TTC549 (cell line): ENCODE data around the gene KRTAP10-4.
"Not testable (repeated sequence)": the region's sequence is repeated elsewhere in the genome, so short reads cannot be mapped to it uniquely, and the experiment has no call there.

Source experiments
- FAIRE-seq: peaks from 2 replicates; lab custom pipeline; 2012; peaks lifted over from hg19 to GRCh38; lab: Jason Lieb, UNC

KRTAP10-4 gene, protein sequence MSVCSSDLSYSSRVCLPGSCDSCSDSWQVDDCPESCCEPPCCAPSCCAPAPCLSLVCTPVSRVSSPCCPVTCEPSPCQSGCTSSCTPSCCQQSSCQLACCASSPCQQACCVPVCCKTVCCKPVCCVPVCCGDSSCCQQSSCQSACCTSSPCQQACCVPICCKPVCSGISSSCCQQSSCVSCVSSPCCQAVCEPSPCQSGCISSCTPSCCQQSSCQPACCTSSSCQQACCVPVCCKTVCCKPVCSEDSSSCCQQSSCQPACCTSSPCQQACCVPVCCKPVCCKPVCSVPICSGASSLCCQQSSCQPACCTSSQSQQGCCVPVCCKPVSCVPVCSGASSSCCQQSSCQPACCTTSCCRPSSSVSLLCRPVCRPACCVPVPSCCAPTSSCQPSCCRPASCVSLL

DNA sequence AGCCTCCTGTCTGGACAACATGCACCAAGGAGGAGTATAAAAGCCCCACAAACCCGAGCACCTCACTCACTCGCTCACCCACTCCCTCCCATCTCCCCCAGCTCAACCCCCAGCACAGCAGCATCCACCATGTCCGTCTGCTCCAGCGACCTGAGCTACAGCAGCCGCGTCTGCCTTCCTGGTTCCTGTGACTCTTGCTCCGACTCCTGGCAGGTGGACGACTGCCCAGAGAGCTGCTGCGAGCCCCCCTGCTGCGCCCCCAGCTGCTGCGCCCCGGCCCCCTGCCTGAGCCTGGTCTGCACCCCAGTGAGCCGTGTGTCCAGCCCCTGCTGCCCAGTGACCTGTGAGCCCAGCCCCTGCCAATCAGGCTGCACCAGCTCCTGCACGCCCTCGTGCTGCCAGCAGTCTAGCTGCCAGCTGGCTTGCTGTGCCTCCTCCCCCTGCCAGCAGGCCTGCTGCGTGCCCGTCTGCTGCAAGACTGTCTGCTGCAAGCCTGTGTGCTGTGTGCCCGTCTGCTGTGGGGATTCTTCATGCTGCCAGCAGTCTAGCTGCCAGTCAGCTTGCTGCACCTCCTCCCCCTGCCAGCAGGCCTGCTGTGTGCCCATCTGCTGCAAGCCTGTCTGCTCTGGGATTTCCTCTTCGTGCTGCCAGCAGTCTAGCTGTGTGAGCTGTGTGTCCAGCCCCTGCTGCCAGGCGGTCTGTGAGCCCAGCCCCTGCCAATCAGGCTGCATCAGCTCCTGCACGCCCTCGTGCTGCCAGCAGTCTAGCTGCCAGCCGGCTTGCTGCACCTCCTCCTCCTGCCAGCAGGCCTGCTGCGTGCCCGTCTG is at the start of gene KRTAP10-4:
Gene KRTAP10-4 (plus strand): TSS at position 100 of the 827 bp plus-strand sequence. CDS start 30 bp downstream, at position 130.
- FAIRE-seq, result not testable (repeated sequence)

DNA sequence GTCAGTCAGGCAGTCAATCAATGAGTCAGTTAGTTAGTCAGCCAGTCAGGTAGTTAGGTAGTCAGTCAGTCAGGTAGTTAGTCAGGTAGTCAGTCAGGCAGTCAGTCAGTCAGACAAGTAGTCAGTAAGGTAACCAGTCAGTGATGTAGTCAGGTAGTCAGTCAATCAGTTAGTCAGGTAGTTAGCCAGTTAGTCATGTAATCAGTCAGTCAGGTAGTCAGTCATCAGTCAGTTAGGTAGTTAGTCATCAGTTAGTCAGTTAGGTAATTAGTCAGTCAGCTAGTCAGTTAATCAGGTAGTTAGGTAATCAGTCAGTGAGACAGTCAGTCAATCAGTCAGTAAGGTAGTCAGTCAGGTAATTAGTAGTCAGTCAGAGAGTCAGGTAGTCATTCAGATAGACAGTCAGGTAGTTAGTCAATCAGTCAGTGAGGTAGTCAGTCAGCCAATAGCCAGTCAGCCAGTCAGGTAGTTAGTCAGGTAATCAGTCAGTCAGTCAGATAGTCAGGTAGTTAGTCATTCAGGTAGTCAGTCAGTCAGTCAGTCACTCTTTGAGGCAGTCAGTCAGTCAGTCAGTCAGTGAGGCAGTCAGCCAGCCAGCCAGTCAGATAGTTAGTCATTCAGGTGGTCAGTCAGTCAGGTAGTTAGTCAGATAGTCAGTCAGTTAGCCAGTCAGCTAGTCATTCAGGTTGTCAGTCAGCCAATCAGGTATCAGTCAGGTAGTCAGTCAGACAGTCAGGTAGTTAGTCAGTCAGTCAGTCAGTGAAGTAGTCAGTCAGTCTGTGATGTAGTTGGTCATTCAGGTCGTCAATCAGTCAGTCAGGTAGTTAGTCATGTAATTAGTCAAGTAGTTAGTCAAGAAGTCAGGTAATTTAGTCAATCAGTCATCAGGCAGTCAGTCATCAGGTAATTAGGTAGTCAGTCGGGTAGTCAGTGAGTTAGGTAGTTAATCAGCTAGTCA is 48.8 kb upstream of the KRTAP10-4 start:
- no peak for FAIRE-seq

DNA sequence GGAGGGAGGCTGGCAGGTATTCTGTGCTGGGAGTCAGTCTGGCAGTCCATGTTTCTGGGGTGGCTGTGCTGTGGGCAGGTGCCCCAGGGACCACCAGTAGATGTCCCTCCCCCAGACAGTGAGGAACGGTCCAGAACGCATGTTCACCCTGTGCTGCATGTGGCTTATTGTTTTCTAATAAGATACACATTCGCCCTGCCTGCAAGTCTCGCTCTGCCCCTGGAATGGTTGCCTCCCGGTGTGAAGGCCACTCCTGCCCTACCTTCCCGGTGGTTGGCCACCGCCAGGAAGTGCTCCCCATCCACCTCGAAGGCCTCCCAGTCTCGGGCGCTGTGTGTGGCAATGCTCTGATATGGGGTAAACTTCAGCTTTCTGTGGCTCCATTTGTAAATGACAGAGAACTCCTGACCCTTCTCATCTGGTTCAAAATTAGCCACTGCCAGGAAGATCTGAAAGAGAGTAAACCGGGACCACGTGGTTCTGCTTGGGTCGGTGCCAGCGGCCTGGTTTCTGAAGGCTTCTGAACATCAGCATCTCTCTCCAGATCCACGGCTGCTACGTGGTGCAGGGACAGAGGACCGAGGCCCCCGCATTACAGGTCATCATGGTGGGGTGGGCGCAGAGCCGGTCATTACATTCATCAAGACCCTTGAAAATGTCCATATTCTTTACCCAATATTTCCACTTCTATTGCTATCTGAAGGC is 48.0 kb upstream of the KRTAP10-4 start:
- no peak for FAIRE-seq

DNA sequence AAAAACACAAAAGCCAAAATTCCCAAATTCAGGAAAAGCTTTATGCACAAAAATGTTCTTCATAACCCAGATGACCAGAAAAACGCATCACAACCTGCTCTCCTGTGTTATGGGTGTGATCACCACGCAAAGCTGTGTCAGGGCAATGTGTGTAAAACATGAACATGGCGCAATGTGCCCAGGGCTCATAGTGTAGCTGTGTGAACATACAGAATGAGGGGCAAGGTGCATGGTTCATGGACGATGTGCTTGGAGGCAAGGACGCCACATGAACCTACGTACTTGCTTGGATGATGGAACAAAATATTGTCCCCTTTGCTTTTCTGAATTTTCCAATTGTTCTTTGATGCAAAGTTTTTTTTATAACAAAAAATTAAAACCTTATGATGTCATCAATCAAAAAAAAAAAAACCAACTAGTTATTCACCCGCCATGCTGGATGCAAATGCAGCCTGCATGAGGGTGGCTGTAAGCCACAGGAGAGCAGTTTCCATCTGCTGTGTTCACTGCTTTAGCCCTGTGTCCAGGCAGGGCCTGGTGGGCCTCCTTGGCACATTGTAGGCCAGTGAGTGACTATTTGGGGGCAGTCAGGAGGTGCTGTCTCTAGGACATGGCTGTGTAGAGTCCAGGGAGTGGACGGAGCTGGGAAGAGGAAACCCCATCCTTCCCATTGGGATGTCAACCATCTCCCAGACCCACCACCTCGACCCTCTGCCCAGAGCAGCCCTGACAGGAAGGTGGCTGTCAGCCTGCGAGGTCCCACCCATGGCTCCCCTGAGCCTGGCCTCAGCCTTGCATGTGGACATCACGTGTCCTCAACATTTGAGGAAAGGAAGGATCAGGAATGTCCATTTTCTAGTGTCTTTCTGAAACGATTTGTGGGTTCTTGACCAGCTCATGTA is 47.2 kb upstream of the KRTAP10-4 start:
- no peak for FAIRE-seq

DNA sequence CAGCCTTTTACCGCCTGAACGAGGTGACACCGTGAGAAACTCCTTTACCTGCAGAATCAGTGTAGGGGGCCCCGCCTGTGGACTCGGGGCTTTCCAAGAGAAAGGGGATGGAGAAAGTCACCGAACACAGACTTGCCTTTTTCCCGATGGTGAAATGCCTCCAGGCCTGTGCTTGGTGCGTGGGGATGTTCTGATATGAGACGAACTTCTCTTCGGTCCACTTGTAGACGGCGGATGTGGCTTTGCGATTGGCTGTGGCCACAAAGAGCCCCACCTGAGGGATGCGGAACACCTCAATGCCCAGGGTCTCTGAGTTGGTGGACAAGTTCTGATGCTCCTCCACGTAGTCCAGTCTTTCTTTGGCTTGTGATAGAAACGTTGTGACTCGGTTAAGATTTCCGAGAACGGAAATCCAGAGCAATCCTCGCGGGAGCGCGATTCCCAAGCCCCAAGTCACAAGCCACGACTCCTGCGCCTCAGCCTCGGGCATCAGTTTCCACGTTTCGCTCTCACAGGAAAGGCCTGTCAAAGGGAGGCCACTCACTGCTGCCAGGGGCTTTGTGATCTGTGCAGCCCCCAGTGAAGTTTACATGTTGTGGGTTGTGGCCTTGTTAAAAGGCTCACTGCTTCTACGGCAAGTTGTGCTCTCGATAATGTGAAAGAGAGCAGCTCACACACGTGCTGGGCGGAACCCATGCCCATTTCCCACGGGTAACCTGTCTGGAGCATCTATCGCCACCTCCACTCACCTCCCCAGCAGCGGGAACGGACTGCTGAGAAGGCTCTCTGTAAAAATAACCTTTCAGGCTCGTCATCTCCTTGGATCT is 46.2 kb upstream of the KRTAP10-4 start:
- FAIRE-seq, result no peak

DNA sequence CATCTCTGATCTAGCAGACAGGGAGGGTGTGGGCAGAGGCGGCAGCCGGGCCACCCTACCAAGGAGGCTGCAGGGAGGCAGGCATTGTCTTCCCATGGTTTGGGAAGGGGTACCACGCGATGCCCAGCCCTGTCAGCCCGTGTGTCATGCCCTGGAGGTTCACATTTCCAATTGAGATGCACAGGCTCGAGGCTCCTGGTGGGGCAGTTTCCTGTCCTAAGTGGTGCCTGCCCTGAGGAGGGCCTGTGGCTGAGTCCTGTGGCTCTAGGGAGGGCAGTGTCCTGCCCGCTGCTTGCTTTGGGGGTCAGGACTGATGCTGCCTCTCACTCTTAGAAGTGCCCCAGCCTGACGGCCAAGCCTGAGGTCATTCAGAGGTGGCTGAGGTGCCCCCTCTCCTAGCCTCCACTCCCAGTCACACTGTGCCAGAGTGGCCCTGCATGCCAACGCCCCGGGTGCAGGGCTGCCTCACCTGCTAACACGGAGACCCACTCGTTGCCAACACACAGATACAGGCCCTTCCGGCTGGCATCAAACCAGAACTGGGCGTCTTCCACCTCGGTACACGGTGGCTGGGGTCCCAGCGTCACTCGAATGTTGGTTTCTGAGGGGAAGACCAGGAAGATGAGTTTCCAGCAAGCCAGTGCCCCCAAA is 45.4 kb upstream of the KRTAP10-4 start:
- no peak for FAIRE-seq

DNA sequence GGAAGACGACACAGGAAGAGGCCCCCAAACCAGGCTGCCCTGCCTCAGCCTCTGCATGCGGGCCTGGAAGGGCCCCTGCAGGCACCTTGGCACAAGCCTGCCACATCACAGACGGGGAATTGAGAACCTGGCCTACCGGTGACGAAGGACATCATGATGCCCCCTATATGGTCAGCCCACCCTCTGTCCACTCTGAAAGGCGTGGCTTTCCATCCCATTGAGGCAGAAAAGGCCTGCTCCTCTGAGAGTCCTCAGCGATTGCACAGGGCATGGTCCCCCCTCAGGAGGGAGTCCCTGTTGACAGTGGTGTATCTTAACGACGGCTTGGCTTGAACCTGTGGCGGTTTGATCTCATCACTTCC is 44.9 kb upstream of the KRTAP10-4 start:
- FAIRE-seq, result no peak

DNA sequence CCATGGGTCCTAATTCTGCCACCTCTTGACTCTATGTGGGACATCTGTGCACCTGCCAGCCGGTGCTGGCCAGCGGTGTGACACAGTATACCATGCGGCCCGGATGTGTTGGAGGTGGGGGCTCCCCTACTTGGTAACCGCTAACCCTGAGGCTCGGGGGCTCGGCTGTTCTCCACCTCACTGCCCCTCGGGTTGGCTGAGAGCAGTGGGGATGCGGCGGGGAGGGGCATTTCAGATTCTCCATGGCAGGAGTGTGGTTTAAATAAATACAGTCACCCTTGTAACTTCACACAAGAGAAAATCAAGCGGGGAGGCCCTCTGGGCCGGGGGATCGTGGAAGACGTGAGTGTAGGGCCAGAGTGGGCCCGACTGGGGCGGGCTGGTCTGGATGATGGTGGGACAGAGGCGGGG is 44.5 kb upstream of the KRTAP10-4 start:
- no peak for FAIRE-seq

DNA sequence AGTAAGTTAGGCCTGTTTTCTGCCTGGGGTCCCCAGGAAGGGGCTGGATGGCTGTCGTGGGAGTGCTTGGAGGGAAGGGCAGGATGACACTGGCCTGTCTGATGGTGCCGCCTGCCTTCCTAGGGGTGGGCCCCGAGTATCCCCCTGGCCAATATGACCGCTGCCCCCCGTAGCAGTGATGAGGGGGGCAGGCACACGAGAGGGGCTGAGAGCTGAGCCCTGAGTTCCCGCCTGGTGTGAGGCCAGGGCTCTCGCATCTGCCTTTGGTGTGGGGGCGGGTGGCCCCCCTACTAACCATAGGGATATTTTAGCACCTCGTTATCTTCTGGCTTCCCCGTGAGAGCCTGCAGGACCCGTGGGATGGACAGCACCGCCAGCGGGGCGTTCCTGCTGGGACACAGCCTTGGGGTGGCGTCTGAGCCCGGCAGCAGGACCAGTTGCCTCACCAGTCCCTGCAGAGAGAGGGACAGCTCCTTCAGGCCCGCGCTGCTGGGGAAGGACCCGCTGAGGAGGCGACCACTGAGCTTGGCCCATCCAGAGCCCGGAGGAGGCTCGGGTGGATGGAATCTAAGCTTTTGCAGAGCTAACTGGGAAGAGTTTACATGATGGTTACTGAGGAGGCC is 43.9 kb upstream of the KRTAP10-4 start:
- no peak for FAIRE-seq

DNA sequence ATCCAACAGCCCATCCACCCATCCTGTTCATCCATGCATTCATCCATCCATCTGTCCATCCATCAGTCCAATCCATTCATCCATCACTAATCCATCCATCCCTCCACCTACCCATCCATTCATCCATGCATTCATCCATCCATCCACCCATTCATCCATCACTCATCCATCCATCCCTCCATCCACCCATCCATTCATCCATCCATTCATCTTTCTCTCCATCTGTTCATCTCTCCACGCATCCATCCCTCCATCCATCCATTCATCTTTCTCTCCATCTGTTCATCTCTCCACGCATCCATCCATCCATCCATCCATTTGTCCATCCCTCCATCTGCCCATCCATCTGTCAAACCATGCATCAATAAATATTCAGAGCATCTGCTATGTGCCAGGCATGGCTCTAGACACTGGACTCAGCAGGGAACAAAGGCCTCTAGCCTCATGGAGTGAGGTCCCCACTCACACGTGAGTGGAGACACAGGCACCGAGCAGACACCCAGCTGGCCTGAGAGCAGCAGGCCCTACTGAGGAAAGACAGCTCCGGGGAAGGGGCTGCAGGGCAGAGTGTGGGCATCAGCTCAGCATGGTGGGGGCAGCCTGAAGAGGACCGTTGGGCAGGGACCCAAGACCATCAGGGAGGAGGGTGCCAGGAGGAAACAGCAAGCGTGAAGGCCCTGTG is 43.2 kb upstream of the KRTAP10-4 start:
- FAIRE-seq, result no peak

DNA sequence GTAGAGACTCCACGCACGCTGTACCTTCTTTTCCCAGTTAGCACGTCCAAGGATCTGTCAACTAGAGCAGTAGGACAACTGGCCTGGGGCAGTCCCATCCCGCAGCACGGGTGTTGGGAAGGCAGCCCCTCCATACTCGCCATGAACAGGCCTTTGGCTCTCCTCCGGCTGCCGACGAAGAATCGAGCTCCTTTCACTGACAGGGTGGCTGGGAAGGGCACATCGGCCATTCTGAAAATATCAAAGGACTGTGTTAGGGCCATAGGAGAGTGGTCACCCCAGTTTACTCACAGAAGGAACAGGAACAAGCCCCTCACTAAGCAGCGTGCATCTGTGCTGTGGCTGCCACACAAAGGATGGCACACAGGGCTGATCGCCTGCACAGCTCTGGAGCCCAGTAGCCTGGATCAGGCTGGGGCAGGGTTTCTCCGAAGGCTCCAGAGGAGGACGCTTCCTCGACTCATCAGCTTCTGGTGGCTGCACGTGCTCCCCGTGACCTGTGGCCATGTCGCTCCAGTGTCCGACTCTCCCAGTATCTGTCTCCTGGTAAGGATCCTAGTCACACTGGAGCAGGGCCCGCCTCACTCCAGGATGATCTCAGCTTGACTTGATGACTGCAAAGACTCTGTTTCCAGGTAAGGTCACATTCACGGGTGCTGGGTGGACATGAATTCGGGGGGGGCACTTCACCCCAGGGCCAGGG is 42.5 kb upstream of the KRTAP10-4 start:
- FAIRE-seq, result no peak

DNA sequence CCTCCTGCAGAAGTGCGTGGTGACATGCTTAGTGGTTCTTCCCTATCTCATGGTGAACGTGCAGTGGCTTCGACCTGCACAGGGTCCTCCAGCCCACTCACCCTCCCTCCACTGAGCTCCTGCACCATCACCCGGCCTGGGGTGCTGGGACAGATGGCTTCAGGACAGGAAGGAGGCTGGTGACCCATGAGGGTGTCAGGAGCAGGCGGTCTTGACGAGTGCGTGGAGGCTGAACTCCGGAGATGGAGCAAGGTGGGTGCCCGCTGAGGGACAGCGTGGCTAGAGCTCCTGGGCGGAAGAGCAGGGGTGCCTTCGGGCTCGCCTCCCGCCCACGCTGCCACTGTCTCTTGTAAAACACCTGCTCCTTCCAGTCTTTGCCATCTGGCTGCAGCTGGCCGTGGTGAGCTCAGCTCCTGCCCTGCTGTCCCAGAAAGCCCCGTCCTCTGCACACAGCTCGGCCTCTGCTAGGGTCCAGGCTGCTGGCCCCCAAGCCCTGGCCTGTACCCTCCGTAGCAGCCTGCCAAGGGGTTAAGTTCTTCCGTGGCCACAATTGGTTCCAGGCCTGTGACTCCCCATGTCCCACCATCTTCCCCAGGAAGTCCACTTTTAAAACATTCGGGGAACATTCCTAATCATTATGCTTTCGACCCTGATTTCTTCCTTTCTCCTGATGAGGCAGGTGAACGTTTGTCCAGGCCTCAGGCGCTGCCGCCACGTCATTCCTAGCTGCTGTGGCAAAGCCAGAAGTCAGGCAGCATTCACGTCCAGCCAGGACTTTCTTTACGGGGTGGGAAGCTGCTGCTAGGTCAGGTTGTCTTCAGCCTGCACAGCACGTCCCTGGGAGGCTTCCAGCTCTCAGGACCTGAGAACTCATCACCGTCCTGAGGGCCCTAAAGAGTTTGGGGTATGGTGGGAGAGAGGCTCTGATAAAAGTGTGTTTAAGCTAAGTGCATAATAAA is 41.6 kb upstream of the KRTAP10-4 start:
- no peak for FAIRE-seq

DNA sequence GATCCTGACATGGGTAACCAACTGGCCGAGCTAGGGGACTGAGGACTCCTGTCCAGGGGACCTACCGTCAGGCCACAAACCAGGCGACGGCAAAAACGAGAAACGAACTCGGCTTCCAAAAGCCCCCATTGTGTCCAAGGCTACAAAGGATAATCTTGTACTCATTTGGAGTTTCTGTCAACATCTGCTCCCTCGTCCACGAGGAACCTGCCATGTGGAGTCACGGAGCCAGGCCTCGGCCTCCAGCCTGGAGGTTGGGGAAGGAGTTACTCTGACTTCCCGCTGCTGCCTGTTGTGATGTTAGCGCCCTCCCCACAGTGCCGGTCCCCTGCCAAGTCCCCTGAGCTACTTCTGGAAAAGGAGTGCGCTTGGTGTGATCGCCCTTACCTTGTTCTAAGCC is 40.8 kb upstream of the KRTAP10-4 start:
- no peak for FAIRE-seq

DNA sequence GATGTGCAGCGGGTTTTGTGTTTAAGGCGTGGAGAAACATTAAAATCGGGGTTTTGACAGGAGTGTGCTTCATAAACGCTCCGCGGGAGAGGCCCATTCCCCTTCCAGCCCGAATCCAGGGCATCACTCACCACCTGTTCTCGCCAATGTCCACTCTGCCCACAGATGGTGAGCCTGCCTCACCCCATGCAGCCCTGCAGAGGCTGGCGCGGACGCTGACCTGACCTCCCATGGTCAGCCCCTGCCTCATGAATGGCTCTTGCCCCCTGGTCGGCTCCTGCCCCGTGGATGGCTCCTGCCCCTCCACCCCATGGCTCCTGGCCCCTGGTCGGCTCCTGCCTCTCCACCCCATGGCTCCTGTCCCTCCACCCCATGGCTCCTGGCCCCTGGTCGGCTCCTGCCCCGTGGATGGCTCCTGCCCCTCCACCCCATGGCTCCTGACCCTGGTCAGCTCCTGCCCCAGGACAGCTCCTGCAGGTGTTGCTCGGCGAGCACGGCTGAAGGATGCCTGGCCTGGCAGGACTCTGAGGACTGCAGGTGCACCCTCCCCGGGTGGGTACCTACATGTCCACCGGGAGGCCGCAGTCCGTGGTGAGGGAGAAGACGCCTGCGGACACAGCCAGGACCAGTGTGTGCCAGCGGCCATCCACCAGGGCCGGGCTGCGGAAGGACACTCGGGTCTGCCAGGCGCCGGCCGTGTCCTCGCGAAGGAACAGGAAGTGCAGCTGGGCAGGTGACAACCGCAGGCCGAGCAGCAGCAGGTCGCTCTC is 40.2 kb upstream of the KRTAP10-4 start:
- no peak for FAIRE-seq

DNA sequence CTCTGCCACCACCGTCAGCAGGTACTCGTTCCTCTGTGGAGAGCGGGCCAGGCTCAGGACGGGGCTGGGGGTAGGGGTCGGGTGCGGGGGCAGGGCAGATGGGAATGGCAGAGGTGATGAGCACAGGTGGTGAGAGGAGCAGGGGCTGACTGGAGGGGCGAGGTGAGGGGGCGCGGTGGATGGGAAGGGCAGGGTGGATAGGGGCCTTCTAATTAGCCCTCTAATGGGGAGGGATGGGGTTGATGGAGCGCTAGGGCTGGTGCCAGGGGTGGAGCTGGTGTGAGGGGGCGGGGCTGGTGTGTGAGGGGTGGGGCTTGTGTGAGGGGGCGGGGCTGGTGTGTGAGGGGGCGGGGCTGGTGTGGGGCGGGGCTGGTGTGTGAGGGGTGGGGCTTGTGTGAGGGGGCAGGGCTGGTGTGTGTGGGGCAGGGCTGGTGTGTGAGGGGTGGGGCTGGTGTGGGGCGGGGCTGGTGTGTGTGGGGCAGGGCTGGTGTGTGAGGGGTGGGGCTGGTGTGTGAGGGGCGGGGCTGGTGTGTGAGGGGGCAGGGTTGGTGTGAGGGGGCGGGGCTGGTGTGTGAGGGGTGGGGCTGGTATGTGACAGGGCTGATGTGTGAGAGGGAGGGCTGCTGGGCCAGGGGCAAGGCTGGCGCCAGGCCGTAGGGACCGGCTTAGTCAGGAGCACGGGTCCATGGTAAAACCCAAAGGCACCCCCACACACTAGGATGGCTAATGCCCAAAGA is 39.5 kb upstream of the KRTAP10-4 start:
- FAIRE-seq, result no peak
